Ascending aorta (tissue), 2 donors: ENCODE measurements around the gene ENO1. TPM values are rescaled to one million over a fixed set of nuclear protein-coding genes. Genes with fewer than 3 reads are reported as not detected.
"Not testable (repeated sequence)": the region's sequence is repeated elsewhere in the genome, so short reads cannot be mapped to it uniquely, and the experiment has no call there.

ENCODE experiments used
- DNase-seq, 2 donors: peaks; one replicate each; pipeline ENCODE4 v3.0.0-alpha.2; 2019; ENCODE audit warnings: low spot score in 2 of 2
- H3K27ac ChIP-seq, 2 donors: fragments of 200-600 bp; sonication (generic); one replicate each; pipeline ENCODE4 v1.5.1; 2016 to 2017; ENCODE audit warnings: mild to moderate bottlenecking in 1 of 2
- H3K27me3 ChIP-seq: fragments of 200-600 bp; sonication (generic); one replicate; pipeline ENCODE4 v1.5.1; 2017
- H3K36me3 ChIP-seq, 2 donors: fragments of 200-600 bp; sonication (generic); one replicate each; pipeline ENCODE4 v1.5.1; 2016
- H3K4me1 ChIP-seq, 2 donors: fragments of 200-600 bp; sonication (generic); one replicate each; pipeline ENCODE4 v1.5.1; 2016 to 2017; ENCODE audit warnings: mild to moderate bottlenecking in 1 of 2
- H3K4me3 ChIP-seq, 2 donors: fragments of 200-600 bp; sonication (generic); one replicate each; pipeline ENCODE4 v1.5.1; 2016 to 2017; ENCODE audit warnings: mild to moderate bottlenecking in 1 of 2
- H3K9me3 ChIP-seq, 2 donors: fragments of 200-600 bp; sonication (generic); one replicate each; pipeline ENCODE4 v1.5.1; 2016
- CTCF ChIP-seq, 3 experiments: fragments of 200-600 bp in 2 of 3; fragments of 450-650 bp in 1 of 3; sonication (generic) in 2 of 3; IDR thresholded peaks; one replicate each; pipeline ENCODE4 v1.5.1; 2016 to 2019; ENCODE audit warnings: antibody characterized with exemption in 3 of 3, mild to moderate bottlenecking in 1 of 3, moderate library complexity in 1 of 3
- intact Hi-C: fragments of 100-400 bp; cut with DNase I; formaldehyde crosslinking; loops from one replicate; pipeline ENCODE4 v1.15.1; 2023
- total RNA-seq: library from RNA; depleted of rRNA; stranded (reverse); fragments of >200 nt; gene quantifications from one replicate; pipeline ENCODE4 v1.1.0, GENCODE V29; 2016

Gene ENO1
- total RNA-seq, 1 donor from 2014 or later, result 637 TPM

GRCh38 chr1:8902765-8903164 is 24.3 kb upstream of the ENO1 start:
- no peaks in the 10 kb centered on the region for H3K9me3 ChIP-seq
- H3K4me3 ChIP-seq, result no peak overlapping the region
- no peaks in the 10 kb centered on the region for H3K36me3 ChIP-seq
- H3K27me3 ChIP-seq, result no peaks in the 10 kb centered on the region
- intact Hi-C loops, result no loop called here
- peaks cover 9 to 34% of the 10 kb centered on the region in 2 donors for H3K4me1 ChIP-seq
- peak overlapping the region; percentile 83 to 93 for H3K27ac ChIP-seq
- TF ChIP-seq CTCF (IDR thresholded peaks at IDR 0.05), result no peak
- no peak for DNase-seq

- H3K4me1 ChIP-seq, result peaks cover 9 to 33% of the 10 kb centered on the region in 2 donors
- DNase-seq, intact Hi-C loops, H3K36me3 ChIP-seq, H3K4me3 ChIP-seq, H3K9me3 ChIP-seq, H3K27me3 ChIP-seq: not testable (repeated sequence)
- H3K27ac ChIP-seq, result peak overlapping the region; percentile 52 to 62
Measured at GRCh38 chr1:8900684-8901083, 22.2 kb upstream of the ENO1 start.

GRCh38 chr1:8899046-8899445 is 20.6 kb upstream of the ENO1 start:
- H3K27ac ChIP-seq, result peak overlapping the region in 1 of 2 donors; percentile 62
- no peaks in the 10 kb centered on the region for H3K9me3 ChIP-seq
- H3K27me3 ChIP-seq, result no peaks in the 10 kb centered on the region
- intact Hi-C loops, result no loop called here
- H3K36me3 ChIP-seq, result no peaks in the 10 kb centered on the region
- peaks cover 5 to 16% of the 10 kb centered on the region in 2 donors for H3K4me1 ChIP-seq
- no peak for DNase-seq
- no peak for TF ChIP-seq CTCF (IDR thresholded peaks at IDR 0.05)
- no peak overlapping the region for H3K4me3 ChIP-seq

- H3K4me1 ChIP-seq, result peaks cover under 1 to 12% of the 10 kb centered on the region in 2 donors
- intact Hi-C loops, H3K27me3 ChIP-seq, H3K4me3 ChIP-seq, H3K9me3 ChIP-seq, DNase-seq, H3K36me3 ChIP-seq, H3K27ac ChIP-seq: not testable (repeated sequence)
Measured at GRCh38 chr1:8898418-8898817, 19.9 kb upstream of the ENO1 start.

GRCh38 chr1:8897505-8897904 is 19.0 kb upstream of the ENO1 start:
- H3K27ac ChIP-seq, H3K4me1 ChIP-seq, H3K4me3 ChIP-seq, DNase-seq, intact Hi-C loops, H3K27me3 ChIP-seq, H3K36me3 ChIP-seq, H3K9me3 ChIP-seq: not testable (repeated sequence)

- H3K9me3 ChIP-seq, intact Hi-C loops, H3K36me3 ChIP-seq, H3K27me3 ChIP-seq, H3K27ac ChIP-seq, H3K4me3 ChIP-seq, DNase-seq, H3K4me1 ChIP-seq: not testable (repeated sequence)
Measured at GRCh38 chr1:8896775-8897174, 18.3 kb upstream of the ENO1 start.

- Histone ChIP-seq H3K27ac (no peak overlapping the region), H3K9me3 (no peaks in the 10 kb centered on the region), H3K36me3 (no peaks in the 10 kb centered on the region), H3K4me3 (no peak overlapping the region), H3K4me1 (peaks cover 0 to 14% of the 10 kb centered on the region in 2 donors), H3K27me3 (no peaks in the 10 kb centered on the region)
- DNase-seq, result no peak
- intact Hi-C loops, result no loop called here
- TF ChIP-seq CTCF (IDR thresholded peaks at IDR 0.05), result no peak
Measured at GRCh38 chr1:8892026-8892425, 13.5 kb upstream of the ENO1 start.

- Histone ChIP-seq H3K36me3 (no peaks in the 10 kb centered on the region), H3K27me3 (no peaks in the 10 kb centered on the region), H3K4me3 (no peak overlapping the region), H3K4me1 (peaks cover 0 to 14% of the 10 kb centered on the region in 2 donors), H3K9me3 (no peaks in the 10 kb centered on the region), H3K27ac (peak overlapping the region in 1 of 2 donors; percentile 79)
- TF ChIP-seq CTCF (IDR thresholded peaks at IDR 0.05), result no peak
- intact Hi-C loops, result loop anchor here (2.0 kb wide), 1 partner anchor 13 kb away; no protein-coding TSS in a partner anchor
- DNase-seq, result no peak
Measured at GRCh38 chr1:8891401-8891800, 12.9 kb upstream of the ENO1 start.
